Head of caudate nucleus (tissue), 42 donors: ENCODE measurements around the gene CDK5.

ENCODE experiments used
- DNase-seq, 42 donors: peaks; one replicate each; pipeline versions ENCODE4 v3.0.0 to v3.0.0-alpha.2; 2020 to 2021; ENCODE audit warnings: mixed read lengths in 7 of 42
- intact Hi-C: fragments of 100-400 bp; cut with DNase I; formaldehyde crosslinking; loops from one replicate; pipeline ENCODE4 v1.15.0; 2022

The CDK5 gene

GRCh38 chr7:151061213-151062110, 3.8 kb upstream of the CDK5 start:
- intact Hi-C loops: no loop called here
- DNase-seq: no peak

GRCh38 chr7:151060416-151061212, 2.9 kb upstream of the CDK5 start:
- peak in 30 of 42 donors; percentile 17 to 74 (median 50) for DNase-seq
- intact Hi-C loops: no loop called here

DNA sequence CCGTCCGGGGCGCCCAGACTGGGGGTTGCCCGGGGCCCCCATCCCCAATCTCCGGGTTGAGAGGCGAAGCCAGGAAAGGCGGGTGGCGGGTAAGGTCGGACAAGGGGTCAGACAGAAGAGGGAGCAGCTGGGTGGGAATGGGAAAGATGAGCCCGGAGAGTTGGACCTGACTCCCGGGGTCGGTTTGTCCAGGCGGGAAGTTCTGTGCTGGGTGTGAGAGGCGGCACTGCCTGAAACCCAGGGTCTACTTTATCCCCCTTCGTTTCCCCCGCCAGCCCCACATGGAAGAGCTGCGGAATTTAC, 2.4 kb upstream of the CDK5 start:
- no peak for DNase-seq
- intact Hi-C loops: no loop called here

DNA sequence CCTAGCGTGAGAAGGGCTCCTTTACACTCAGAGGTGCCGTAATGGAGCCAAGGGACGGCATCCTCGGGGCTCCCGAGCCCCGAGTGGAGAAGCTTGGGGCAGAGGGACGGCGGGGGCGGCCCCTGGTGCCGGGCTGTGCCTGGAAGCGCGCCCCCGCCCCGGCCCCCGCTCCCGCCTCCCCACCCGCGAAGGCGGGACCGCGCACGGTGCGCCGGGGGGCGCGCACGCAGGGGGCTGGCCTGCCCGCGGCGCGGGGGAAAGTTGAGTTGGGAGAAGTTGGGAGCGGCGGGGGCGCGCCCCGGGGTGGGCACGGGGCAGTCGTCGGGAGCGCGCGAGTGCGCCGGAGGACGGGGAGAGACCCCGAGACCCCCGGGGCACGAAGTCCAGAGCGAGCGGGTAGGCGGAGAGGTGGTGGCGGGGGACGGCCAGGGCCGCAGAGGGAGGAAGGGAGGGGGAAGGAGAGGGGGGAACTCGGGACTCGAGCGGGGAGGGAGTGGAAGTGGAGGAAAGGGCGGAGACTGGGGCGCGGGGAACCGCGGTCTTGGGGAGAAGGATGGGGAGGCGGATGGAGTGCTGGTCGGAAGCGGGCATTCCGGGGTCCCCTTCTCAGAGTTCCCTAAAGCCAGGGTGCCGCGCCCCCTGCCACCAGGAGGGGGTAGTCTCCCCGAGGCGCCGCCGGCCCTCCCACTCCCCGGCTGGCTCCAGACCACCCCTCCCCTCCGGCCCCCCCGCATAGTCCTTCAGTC, 1.8 kb upstream of the CDK5 start, which contains the start of gene SLC4A2:
TSS of gene SLC4A2 (plus strand) at position 223 of the 746 bp plus-strand sequence. CDS start 2,399 bp downstream, outside the sequence.
- DNase-seq: peak; percentile 60 to 92 (median 85)
- intact Hi-C loops: loop anchor here (2.0 kb wide), 1 partner anchor 21 kb away; the partner anchor contains the start of gene FASTK

DNA sequence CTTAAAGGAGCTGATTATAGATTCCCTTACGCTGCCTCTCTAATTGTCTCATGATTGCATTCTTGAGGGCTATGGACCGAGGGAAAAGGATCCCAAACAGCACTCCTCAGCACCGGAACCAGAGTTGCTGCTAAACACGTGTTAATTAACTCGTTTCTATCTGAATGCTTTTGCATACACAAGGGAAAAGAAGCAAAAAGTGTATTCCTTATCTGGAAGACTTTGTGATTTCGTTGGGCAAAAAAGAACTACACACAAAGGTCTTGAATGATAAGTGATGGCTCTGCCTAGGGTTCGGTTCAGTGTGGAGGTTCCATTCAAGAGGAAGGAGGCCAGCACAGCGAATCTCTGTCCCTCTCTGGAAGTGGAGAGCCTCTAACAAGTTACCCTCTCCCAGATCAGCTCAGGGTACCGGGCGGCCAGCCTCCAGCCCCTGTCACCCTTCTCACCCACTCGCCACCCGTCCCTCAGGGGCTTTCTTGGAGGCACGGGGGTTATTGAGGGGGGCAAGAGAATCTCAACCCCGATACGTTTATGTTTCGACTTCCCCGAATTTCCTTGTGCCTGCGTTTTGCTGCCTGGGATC, 1.2 kb upstream of the CDK5 start:
- intact Hi-C loops: loop anchor here (2.0 kb wide), 1 partner anchor 22 kb away; the partner anchor contains the start of gene FASTK
- peak in 8 of 42 donors; percentile 11 to 43 (median 30) for DNase-seq

- intact Hi-C loops: loop anchor here (2.0 kb wide), 2 partner anchors 23 to 29 kb away; partner anchors contain the start of genes ABCB8 and FASTK
- peak; percentile 97 to 100 (median 100) for DNase-seq
Measured at GRCh38 chr7:151057989-151058780, 488 bp upstream of the CDK5 start.

DNA sequence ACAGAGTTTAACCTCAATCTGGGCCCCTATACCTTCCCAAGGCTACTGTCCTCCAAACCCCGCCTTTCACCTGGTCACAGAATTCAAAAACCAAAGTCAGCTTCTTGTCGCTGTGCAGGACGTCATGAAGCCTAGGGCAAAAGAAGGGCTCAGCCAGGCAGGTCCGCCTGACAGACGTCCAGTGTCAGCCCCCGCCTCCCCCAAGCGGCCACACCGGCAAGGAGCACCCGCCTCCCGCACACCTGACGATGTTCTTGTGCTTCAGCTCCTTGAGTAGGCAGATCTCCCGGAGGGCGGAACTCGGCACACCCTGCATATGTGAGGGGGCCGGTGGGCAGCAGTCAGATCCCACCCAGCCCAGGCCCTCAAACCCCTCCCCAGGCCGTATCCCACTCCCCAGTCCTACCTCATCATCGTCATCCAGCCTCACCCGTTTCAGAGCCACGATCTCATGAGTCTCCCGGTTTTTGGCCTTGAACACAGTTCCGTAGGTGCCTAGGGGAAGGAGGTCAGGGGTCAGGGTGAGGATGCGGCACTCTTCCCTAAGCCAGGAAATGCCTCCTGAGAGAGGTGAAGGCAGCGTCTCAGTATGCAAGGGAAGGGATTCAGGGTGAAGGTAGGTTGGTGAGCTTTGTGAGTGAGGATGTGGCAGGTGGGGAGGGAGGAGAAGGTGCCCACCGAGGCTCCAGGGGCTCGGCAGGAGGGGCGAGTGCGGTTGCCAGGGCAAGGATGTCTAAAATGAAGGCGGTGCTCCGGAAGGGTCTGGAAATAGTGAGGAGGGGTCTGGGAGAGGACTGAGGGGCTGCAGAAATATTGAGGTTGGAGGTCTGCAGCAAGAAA, 811 bp downstream of the CDK5 start:
- intact Hi-C loops: loop anchor here (2.0 kb wide), 1 partner anchor 28 kb away; the partner anchor contains the start of gene ABCB8
- peak in 11 of 42 donors; percentile 26 to 59 (median 43) for DNase-seq

DNA sequence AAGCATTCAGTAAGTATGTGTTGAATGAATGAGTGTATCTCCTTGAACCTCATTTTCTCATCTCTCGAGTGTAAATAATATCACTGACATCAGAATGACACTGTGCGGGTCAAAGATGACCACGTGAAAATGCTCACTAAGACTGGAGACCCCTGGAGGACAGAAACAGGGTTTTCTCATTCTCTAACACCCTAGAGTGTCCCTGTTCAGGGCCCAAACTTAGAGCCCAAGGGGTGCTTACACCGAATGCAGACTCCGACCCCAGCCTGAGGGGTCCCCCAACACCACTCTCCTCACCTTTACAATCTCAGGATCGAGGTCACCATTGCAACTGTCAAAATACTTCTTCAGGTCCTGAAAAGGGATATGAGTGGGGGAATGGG, 1.4 kb downstream of the CDK5 start:
- no peak for DNase-seq
- intact Hi-C loops: loop anchor here (2.0 kb wide), 1 partner anchor 27 kb away; the partner anchor contains the start of gene ABCB8

DNA sequence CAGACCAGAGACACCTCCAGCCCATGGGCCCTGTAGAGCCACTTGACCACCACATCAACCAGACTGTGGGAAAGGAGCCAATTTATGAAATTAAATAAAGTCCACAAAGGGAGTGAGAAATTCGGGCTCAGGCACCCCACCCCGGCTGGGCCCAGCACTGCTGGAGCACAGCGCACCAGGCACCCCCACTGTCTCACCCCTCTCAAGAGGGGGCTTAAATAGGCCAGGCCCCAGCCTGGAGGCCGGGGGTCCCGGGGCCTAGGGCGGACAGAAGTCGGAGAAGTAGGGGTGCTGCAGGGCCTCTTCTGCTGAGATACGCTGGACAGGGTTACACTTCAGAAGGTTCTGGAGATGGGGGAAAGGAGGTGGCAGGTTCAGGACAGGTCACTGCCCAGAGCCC, 3.9 kb downstream of the CDK5 start:
- no peak for DNase-seq
- intact Hi-C loops: no loop called here

- intact Hi-C loops: no loop called here
- DNase-seq: no peak
Measured at GRCh38 chr7:151053096-151053495, 4.6 kb downstream of the CDK5 start.

DNA sequence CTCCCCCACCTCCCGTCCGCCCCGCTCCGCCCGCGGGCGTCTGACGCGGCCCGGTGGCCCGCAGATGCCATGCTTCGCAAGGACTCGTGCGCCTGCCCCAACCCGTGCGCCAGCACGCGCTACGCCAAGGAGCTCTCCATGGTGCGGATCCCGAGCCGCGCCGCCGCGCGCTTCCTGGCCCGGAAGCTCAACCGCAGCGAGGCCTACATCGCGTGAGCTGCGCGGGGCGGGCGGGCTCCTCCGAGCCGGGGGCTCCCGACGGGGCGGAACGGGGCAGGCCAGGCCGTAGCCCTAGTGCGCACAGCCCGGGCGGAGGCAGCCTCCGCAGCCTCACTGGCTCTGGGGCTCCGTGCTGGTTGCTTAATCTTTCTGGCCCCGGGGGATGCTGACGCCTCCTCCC, 6.6 kb downstream of the CDK5 start:
- peak in 40 of 42 donors; percentile 40 to 81 (median 62) for DNase-seq
- intact Hi-C loops: no loop called here

DNA sequence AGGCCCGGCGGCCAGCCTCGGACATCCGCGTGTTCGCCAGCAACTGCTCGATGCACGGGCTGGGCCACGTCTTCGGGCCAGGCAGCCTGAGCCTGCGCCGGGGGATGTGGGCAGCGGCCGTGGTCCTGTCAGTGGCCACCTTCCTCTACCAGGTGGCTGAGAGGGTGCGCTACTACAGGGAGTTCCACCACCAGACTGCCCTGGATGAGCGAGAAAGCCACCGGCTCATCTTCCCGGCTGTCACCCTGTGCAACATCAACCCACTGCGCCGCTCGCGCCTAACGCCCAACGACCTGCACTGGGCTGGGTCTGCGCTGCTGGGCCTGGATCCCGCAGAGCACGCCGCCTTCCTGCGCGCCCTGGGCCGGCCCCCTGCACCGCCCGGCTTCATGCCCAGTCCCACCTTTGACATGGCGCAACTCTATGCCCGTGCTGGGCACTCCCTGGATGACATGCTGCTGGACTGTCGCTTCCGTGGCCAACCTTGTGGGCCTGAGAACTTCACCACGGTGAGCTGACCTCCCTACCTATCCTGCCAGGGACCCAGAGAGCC, 8.7 kb downstream of the CDK5 start:
- DNase-seq: no peak
- intact Hi-C loops: no loop called here

- intact Hi-C loops: no loop called here
Measured at GRCh38 chr7:151047976-151048815, 9.5 kb downstream of the CDK5 start, which contains the start of gene ASIC3. TSS of gene ASIC3 (plus strand) at chr7:151048531. CDS start at chr7:151048886, 355 bp downstream.

GRCh38 chr7:151046603-151047573, 10.8 kb downstream of the CDK5 start:
- peak in 5 of 42 donors; percentile 18 to 60 (median 35) for DNase-seq
- intact Hi-C loops: no loop called here

More at GRCh38 chr7:151047976-151048815, 9.5 kb downstream of the CDK5 start, which contains the start of gene ASIC3:
- no peak for DNase-seq
